ENCODE results near the gene NLRC4. TPM values are rescaled to one million over a fixed set of nuclear protein-coding genes. Genes with fewer than 3 reads are reported as not detected.
A peak's percentile ranks its signal among the peaks of the same experiment; 100 is the strongest.
"Not testable (repeated sequence)": the region's sequence is repeated elsewhere in the genome, so short reads cannot be mapped to it uniquely, and the experiment has no call there.

The NLRC4 gene
- total RNA-seq, 1 donor from 2014 or later: 0.16 TPM

DNA sequence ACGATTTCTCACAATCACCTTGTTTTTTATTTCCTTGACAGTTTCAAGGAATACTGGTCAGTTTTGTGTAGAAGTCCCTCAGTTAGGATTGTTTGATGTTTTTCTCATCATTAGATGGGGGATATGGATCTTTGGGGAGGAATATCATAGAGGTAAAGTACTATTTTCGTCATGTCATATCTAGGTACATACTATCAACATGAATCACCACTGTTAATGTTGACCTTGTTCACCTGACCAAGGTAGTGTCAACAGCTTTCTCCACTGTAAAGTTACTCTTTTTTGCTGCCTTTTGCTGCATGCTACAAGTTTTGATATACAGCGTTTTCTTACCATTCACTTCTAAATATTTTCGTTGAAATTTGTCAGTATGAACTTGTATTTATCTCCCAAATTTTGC is 32.7 kb downstream of the NLRC4 start:
- H3K27me3 Mint-ChIP-seq (ENCODE audit: low read depth): no peaks in the 10 kb centered on the region
- intact Hi-C loops (cut with micrococcal nuclease): no loop called here
- H3K9me3 Mint-ChIP-seq: no peaks in the 10 kb centered on the region

DNA sequence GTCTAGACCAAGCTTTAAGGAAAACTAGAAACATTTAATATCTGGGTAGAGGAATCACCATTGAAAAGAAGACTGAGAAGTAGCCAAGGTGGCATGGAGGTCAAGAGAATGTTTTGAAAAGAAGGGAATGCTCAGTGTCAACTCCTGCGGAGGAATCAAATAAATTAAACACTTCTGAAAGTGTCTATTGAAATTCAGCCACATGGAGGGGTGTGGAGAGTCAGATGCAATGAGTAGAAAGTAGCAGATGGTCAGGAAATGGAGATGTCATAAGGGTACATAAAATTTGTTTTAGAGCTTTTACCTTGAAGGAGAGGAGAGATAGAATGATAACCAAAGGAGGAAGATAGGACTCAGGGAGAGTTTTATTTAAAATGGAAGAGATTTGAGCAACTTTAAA is 35.1 kb downstream of the NLRC4 start:
- intact Hi-C loops (cut with micrococcal nuclease): no loop called here
- Mint-ChIP-seq H3K27ac (no peak overlapping the region), H3K36me3 (ENCODE audit: low read depth) (peaks cover 5% of the 10 kb centered on the region), H3K4me1 (ENCODE audit: low read depth) (no peaks in the 10 kb centered on the region), H3K27me3 (ENCODE audit: low read depth) (no peaks in the 10 kb centered on the region), H3K4me3 (ENCODE audit: low read depth) (no peak overlapping the region), H3K9me3 (no peaks in the 10 kb centered on the region)
- DNase-seq (ENCODE audit: low spot score): no peak

More for the DNA sequence above, 32.7 kb downstream of the NLRC4 start:
- peaks cover 2% of the 10 kb centered on the region for H3K36me3 Mint-ChIP-seq (ENCODE audit: low read depth)
- no peak for DNase-seq (ENCODE audit: low spot score)
- no peaks in the 10 kb centered on the region for H3K4me1 Mint-ChIP-seq (ENCODE audit: low read depth)
- H3K4me3 Mint-ChIP-seq (ENCODE audit: low read depth): no peak overlapping the region
- no peak overlapping the region for H3K27ac Mint-ChIP-seq

DNA sequence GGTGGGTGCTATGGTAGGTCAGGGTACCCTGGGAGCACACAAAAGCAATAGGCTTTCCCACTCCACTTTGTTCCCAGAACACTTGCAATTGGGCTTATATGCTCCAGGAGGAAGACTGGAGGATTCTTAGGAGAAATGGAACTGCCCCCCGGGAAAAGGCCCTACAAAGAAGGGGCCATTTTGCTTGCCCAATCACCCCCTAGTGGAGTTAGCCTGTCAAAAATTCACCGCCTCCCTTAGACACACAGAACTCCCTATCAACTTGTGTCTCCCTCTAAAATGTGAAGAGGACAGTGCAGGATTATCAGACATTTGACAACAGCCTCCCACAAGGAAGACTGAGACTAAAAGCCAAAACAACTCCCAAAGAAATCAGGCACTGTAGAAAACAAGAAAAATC is 36.5 kb downstream of the NLRC4 start:
- Mint-ChIP-seq H3K27me3 (ENCODE audit: low read depth) (no peaks in the 10 kb centered on the region), H3K27ac (no peak overlapping the region), H3K36me3 (ENCODE audit: low read depth) (peaks cover 15% of the 10 kb centered on the region), H3K4me1 (ENCODE audit: low read depth) (no peaks in the 10 kb centered on the region), H3K4me3 (ENCODE audit: low read depth) (no peak overlapping the region), H3K9me3 (no peaks in the 10 kb centered on the region)
- no peak for DNase-seq (ENCODE audit: low spot score)
- intact Hi-C loops (cut with micrococcal nuclease): no loop called here

DNA sequence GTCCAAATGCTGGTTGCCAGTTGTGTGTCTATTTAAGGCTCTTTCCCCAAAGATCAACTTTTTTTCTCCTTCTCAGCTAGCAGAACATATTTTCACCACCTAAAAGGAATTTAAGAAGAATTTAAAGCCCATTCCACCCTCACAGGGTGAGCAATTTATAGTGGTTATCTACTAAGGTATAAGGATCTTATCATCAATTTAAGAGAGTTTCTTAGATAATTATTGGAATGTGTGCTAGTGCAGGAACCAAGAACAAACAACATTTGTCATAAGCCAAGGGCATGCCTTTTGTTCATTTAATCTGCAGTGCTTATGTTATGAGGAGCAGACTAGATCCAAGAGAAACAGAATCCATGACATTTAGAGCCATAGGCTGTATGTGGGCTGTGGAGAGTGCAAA is 37.2 kb downstream of the NLRC4 start:
- no peak overlapping the region for H3K4me3 Mint-ChIP-seq (ENCODE audit: low read depth)
- intact Hi-C loops (cut with micrococcal nuclease): no loop called here
- H3K27me3 Mint-ChIP-seq (ENCODE audit: low read depth): no peaks in the 10 kb centered on the region
- no peaks in the 10 kb centered on the region for H3K9me3 Mint-ChIP-seq
- DNase-seq (ENCODE audit: low spot score): no peak
- peaks cover 22% of the 10 kb centered on the region for H3K36me3 Mint-ChIP-seq (ENCODE audit: low read depth)
- H3K4me1 Mint-ChIP-seq (ENCODE audit: low read depth): no peaks in the 10 kb centered on the region
- H3K27ac Mint-ChIP-seq: no peak overlapping the region

DNA sequence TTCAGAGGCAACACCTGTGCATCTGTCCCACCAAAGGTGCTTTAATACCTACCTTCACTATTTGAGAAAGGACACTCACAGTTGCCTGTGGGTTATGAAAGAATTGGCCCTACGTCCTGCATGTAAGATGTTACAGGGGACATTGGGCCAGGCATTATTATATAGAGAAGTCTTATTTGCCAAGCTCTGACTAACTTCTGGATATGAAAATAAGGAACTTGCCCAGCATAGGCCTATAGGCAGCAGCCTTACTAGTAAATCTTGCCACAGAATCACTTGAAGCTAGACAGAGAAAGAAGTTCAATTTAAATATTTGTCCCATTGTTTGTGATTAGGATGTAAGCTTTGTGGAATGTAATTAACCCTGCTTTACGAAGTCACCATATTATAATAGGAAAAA is 41.7 kb downstream of the NLRC4 start:
- no peaks in the 10 kb centered on the region for H3K9me3 Mint-ChIP-seq
- no peak for DNase-seq (ENCODE audit: low spot score)
- H3K27me3 Mint-ChIP-seq (ENCODE audit: low read depth): no peaks in the 10 kb centered on the region
- no peak overlapping the region for H3K4me3 Mint-ChIP-seq (ENCODE audit: low read depth)
- peaks cover 40% of the 10 kb centered on the region for H3K36me3 Mint-ChIP-seq (ENCODE audit: low read depth)
- H3K27ac Mint-ChIP-seq: no peak overlapping the region
- no peaks in the 10 kb centered on the region for H3K4me1 Mint-ChIP-seq (ENCODE audit: low read depth)
- intact Hi-C loops (cut with micrococcal nuclease): no loop called here

DNA sequence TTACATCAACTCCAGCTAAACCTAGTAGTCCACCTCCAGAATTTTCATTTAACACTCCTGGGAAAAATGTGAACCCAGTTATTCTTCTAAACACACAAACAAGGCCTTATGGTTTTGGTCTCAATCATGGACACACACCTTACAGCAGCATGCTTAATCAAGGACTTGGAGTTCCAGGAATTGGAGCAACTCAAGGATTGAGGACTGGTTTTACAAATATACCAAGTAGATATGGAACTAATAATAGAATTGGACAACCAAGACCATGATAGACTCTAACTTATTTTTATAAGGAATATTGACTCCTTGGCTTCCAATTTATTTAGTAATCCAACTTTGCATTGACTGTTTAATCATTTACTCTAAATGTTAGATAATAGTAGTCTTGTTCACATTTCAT is 44.2 kb downstream of the NLRC4 start:
- Mint-ChIP-seq H3K27ac (no peak overlapping the region), H3K36me3 (ENCODE audit: low read depth) (peaks cover 41% of the 10 kb centered on the region), H3K4me3 (ENCODE audit: low read depth) (no peak overlapping the region), H3K27me3 (ENCODE audit: low read depth) (no peaks in the 10 kb centered on the region), H3K4me1 (ENCODE audit: low read depth) (no peaks in the 10 kb centered on the region), H3K9me3 (no peaks in the 10 kb centered on the region)
- intact Hi-C loops (cut with micrococcal nuclease): no loop called here
- DNase-seq (ENCODE audit: low spot score): no peak

DNA sequence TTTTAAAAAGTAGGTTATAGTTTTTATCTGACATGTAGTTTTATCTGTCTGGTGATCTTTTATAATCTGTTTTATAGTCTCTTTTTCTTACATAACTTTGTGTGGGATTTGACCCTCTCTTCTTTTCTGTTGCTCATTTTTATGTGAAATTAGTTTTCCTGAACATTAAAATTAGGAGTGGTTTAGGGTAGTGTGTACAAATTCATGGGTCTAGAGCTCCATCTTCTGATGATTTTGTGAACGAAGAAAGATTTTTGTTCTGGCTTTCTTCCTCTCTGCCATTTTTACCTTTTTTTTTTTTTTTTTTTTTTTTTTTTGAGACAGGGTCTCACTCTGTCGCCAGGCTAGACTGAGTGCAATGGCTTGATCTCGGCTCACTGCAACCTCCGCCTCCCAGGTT is 52.4 kb downstream of the NLRC4 start:
- DNase-seq (ENCODE audit: low spot score): no peak
- no peaks in the 10 kb centered on the region for H3K27me3 Mint-ChIP-seq (ENCODE audit: low read depth)
- H3K4me1 Mint-ChIP-seq (ENCODE audit: low read depth): peaks cover 2% of the 10 kb centered on the region
- H3K27ac Mint-ChIP-seq: no peak overlapping the region
- intact Hi-C loops (cut with micrococcal nuclease): no loop called here
- peaks cover 22% of the 10 kb centered on the region for H3K36me3 Mint-ChIP-seq (ENCODE audit: low read depth)
- H3K4me3 Mint-ChIP-seq (ENCODE audit: low read depth): no peak overlapping the region
- no peaks in the 10 kb centered on the region for H3K9me3 Mint-ChIP-seq

DNA sequence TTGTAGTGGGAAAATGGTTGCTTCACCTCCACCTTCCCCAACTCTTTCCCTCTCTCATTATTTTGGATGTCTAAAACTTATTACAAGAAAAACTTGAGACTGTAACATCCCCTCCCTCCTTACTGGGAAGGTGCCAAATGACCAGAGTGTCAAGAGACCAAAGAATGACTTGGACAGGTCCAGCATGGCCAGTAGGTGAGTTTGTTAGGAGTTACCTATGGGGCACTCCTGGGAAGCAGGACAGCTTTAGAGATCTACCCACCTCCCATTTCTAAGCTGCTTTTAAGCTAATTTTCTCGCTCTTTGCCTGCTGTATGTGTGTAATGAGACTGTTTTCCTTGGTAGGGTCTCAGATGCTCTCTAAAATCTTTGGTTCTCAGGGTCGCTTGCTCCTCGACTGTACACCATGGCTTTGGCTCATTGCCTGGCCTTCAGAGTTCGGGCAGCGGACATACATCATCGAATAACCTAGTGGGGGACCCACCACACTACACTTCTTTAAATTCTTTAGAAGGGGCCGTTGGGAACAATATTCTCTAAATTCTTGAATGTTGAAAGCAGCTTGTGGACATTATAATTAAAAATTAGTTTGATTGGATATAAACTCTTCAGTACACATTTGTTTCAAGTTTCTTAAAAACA is 53.8 kb downstream of the NLRC4 start:
- Mint-ChIP-seq H3K27me3 (ENCODE audit: low read depth) (no peaks in the 10 kb centered on the region), H3K4me1 (ENCODE audit: low read depth) (peaks cover 2% of the 10 kb centered on the region), H3K27ac (no peak overlapping the region), H3K4me3 (ENCODE audit: low read depth) (no peak overlapping the region), H3K36me3 (ENCODE audit: low read depth) (peaks cover 19% of the 10 kb centered on the region), H3K9me3 (no peaks in the 10 kb centered on the region)
- intact Hi-C loops (cut with micrococcal nuclease): no loop called here
- DNase-seq (ENCODE audit: low spot score): no peak

DNA sequence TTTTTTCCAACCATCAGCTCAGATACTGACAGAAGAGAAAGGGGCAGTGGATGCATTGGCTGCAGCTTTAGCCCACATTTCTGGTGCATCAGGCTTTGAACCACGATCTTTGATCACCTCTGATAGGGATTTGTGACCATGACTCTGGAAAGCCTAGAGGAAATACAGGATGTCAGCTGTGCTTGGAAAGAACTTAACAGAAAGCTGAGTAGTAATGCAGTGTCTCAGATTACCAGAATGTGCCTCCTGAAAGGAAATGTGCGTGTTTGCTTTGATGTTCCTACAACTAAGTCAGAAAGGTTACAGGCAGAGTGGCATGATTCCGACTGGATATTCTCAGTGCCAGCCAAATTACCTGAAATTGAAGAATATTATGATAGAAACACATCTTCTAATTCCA is 61.3 kb downstream of the NLRC4 start:
- intact Hi-C loops (cut with micrococcal nuclease); H3K9me3 Mint-ChIP-seq; H3K27me3 Mint-ChIP-seq (ENCODE audit: low read depth); H3K4me1 Mint-ChIP-seq (ENCODE audit: low read depth); H3K4me3 Mint-ChIP-seq (ENCODE audit: low read depth); DNase-seq (ENCODE audit: low spot score): not testable (repeated sequence)
- peaks cover 37% of the 10 kb centered on the region for H3K36me3 Mint-ChIP-seq (ENCODE audit: low read depth)
- peak overlapping the region; percentile 11 for H3K27ac Mint-ChIP-seq

DNA sequence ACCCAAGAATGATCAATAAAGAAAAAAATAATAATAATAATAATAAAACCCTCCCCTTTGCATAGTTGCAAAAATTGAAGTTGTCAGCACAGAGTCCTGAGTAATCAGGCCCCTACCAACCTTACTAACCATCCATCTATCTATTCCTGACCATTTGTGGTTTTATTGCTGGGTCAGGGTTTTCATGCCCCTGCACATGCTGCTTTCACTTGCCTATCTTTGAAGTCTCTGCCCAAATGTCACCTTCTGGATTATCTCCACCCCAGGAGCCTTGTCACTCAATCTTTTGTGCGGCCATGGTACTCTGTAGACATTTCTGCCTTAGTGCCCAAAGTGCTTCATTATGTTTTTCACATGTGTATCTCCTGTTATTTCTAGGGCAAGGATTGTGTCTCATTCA is 63.9 kb downstream of the NLRC4 start:
- intact Hi-C loops (cut with micrococcal nuclease): no loop called here
- peak overlapping the region; percentile 18 for H3K27ac Mint-ChIP-seq
- H3K27me3 Mint-ChIP-seq (ENCODE audit: low read depth): no peaks in the 10 kb centered on the region
- H3K36me3 Mint-ChIP-seq (ENCODE audit: low read depth): peaks cover 48% of the 10 kb centered on the region
- peaks cover 13% of the 10 kb centered on the region for H3K4me1 Mint-ChIP-seq (ENCODE audit: low read depth)
- no peak overlapping the region for H3K4me3 Mint-ChIP-seq (ENCODE audit: low read depth)
- no peaks in the 10 kb centered on the region for H3K9me3 Mint-ChIP-seq
- no peak for DNase-seq (ENCODE audit: low spot score)

DNA sequence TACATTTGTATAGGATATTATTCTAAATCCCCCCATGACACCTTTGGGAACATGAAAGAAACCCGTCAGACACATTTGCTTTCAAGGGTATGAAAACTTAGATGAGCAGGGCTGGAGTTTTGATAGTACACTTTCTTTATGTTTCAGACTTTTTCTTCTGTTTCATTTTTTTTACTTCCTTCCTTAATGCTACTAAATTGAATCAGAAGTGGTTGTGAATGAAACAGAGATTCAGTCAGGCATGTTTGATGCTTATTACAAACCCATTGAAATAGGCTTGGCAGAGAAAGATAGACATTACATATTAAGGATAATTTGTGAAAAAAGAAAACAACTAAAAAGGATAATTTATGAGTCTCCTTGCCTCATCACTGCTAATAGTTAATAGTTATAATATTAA is 72.3 kb downstream of the NLRC4 start:
- intact Hi-C loops (cut with micrococcal nuclease): no loop called here
- no peaks in the 10 kb centered on the region for H3K9me3 Mint-ChIP-seq
- DNase-seq (ENCODE audit: low spot score): no peak
- H3K27ac Mint-ChIP-seq: peak overlapping the region; percentile 75
- no peaks in the 10 kb centered on the region for H3K27me3 Mint-ChIP-seq (ENCODE audit: low read depth)
- H3K4me1 Mint-ChIP-seq (ENCODE audit: low read depth): peaks cover 38% of the 10 kb centered on the region
- no peak overlapping the region for H3K4me3 Mint-ChIP-seq (ENCODE audit: low read depth)
- H3K36me3 Mint-ChIP-seq (ENCODE audit: low read depth): peaks cover 41% of the 10 kb centered on the region

DNA sequence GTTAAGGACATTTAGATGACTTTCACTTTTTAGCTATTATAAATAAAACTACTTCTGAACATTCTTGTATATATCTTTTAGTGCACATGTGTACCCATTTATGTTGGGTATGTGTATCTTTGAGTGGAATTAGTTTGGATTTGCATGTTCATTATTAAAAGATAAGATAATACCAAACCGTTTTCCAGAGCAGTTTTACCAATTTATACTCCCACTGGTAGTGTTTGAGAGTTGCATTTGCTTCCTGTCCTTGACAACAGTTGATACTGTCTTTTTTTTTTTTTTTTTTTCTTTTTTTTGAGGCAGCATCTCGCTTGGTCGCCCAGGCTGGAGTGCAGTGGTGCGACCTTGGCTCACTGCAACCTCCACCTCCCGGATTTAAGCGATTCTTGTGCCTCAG is 75.7 kb downstream of the NLRC4 start:
- DNase-seq (ENCODE audit: low spot score): no peak
- Mint-ChIP-seq H3K4me1 (ENCODE audit: low read depth) (peaks cover 40% of the 10 kb centered on the region), H3K4me3 (ENCODE audit: low read depth) (no peak overlapping the region), H3K27me3 (ENCODE audit: low read depth) (no peaks in the 10 kb centered on the region), H3K9me3 (no peaks in the 10 kb centered on the region), H3K27ac (no peak overlapping the region), H3K36me3 (ENCODE audit: low read depth) (peaks cover 54% of the 10 kb centered on the region)
- intact Hi-C loops (cut with micrococcal nuclease): loop anchor here (2.0 kb wide), 1 partner anchor 22 kb away; no protein-coding TSS in a partner anchor

DNA sequence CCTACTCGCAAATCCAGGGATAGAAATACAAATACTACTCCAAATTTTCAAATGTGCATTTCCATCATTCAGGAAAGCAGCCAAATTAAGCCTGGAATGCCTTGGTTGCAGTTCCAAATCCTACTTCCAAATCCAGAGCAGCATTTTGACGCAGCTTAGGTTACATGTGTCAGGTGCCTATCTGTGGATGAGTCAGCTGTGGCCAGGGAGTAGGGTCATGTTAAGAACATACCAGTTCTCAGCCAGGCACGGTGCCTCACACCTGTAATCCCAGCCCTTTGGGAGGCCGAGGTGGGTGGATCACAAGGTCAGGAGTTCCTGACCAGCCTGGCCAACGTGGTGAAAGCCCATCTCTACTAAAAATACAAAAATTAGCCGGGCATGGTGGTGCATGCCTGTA is 82.0 kb downstream of the NLRC4 start:
- peaks cover 5% of the 10 kb centered on the region for H3K4me1 Mint-ChIP-seq (ENCODE audit: low read depth)
- no peaks in the 10 kb centered on the region for H3K27me3 Mint-ChIP-seq (ENCODE audit: low read depth)
- H3K4me3 Mint-ChIP-seq (ENCODE audit: low read depth): no peak overlapping the region
- H3K9me3 Mint-ChIP-seq: no peaks in the 10 kb centered on the region
- H3K36me3 Mint-ChIP-seq (ENCODE audit: low read depth): peaks cover 33% of the 10 kb centered on the region
- DNase-seq (ENCODE audit: low spot score): no peak
- intact Hi-C loops (cut with micrococcal nuclease): no loop called here
- H3K27ac Mint-ChIP-seq: no peak overlapping the region

Measured in activated T-helper 2 cell treated with anti-CD3 and anti-CD28 coated beads, Interferon-gamma antibody, Interleukin-2, Interleukin-4, amounts not matched to agents 10 μg/mL and 5 μg/mL and 100 μg/mL, durations not matched to agents 14 hours and 24 hours and 36 hours (primary cell).